ENCODE measurements around the gene GRID1. TPM values are rescaled to one million over a fixed set of nuclear protein-coding genes. Genes with fewer than 3 reads are reported as not detected.

The GRID1 gene
- total RNA-seq, 1 experiment from 2014 or later, result 5.6 TPM

GRCh38 chr10:86022906-86023305 is 343.7 kb downstream of the GRID1 start:
- H4K20me1 ChIP-seq (ENCODE audit: insufficient read depth), result no peaks in the 10 kb centered on the region
- H3K27me3 ChIP-seq (ENCODE audit: insufficient read depth, low read length), result no peaks in the 10 kb centered on the region
- H3K4me3 ChIP-seq (replicated peaks in 1 of 2; ENCODE audit: low read depth in 1 of 2, low read length in 2 of 2), result no peak overlapping the region
- H3K4me2 ChIP-seq (ENCODE audit: low read length), result no peak overlapping the region
- ATAC-seq (no peak), DNase-seq (ENCODE audit: low read depth, low spot score) (no peak)
- ChIA-PET POLR2A (no interaction called here), RAD21 (ENCODE audit: low non-redundant PET in 1 of 2, low total read pairs in 2 of 2, uncharacterized antibody in 2 of 2, unreplicated experiment in 2 of 2) (no interaction called here), CTCF (no interaction called here)
- TF ChIP-seq CEBPB (IDR thresholded peaks at IDR 0.05; ENCODE audit: low read depth), result no peak
- H3K27ac ChIP-seq (ENCODE audit: low read depth, low read length), result no peak overlapping the region
- H3K9ac ChIP-seq (ENCODE audit: low read length), result no peak overlapping the region
- H3K9me2 ChIP-seq (ENCODE audit: insufficient read depth), result no peaks in the 10 kb centered on the region
- no TSS peak for BruUV-seq (replicated peaks)
- no peaks in the 10 kb centered on the region for H3K9me3 ChIP-seq (ENCODE audit: control insufficient read depth in 1 of 2, insufficient read depth in 1 of 2, low read depth in 1 of 2, low read length in 2 of 2)
- no peaks in the 10 kb centered on the region for H3K4me1 ChIP-seq (ENCODE audit: control insufficient read depth in 1 of 2, insufficient read depth in 2 of 2, low read length in 2 of 2)
- no peaks in the 10 kb centered on the region for H3K36me3 ChIP-seq (ENCODE audit: control insufficient read depth in 1 of 2, insufficient read depth in 2 of 2, low read length in 2 of 2)
- intact Hi-C loops (cut with micrococcal nuclease), result no loop called here
- no peaks in the 10 kb centered on the region for H3K79me2 ChIP-seq (ENCODE audit: insufficient read depth, low read length)
- no peak overlapping the region for H2AFZ ChIP-seq (ENCODE audit: low read depth, low read length, poor library complexity, severe bottlenecking)

GRCh38 chr10:86020134-86020533 is 346.5 kb downstream of the GRID1 start:
- Histone ChIP-seq H3K9me3 (ENCODE audit: control insufficient read depth in 1 of 2, insufficient read depth in 1 of 2, low read depth in 1 of 2, low read length in 2 of 2) (no peaks in the 10 kb centered on the region), H2AFZ (ENCODE audit: low read depth, low read length, poor library complexity, severe bottlenecking) (no peak overlapping the region), H4K20me1 (ENCODE audit: insufficient read depth) (no peaks in the 10 kb centered on the region), H3K4me2 (ENCODE audit: low read length) (no peak overlapping the region), H3K27ac (ENCODE audit: low read depth, low read length) (no peak overlapping the region), H3K79me2 (ENCODE audit: insufficient read depth, low read length) (no peaks in the 10 kb centered on the region), H3K9me2 (ENCODE audit: insufficient read depth) (no peaks in the 10 kb centered on the region), H3K9ac (ENCODE audit: low read length) (no peak overlapping the region), H3K36me3 (ENCODE audit: control insufficient read depth in 1 of 2, insufficient read depth in 2 of 2, low read length in 2 of 2) (no peaks in the 10 kb centered on the region), H3K4me3 (replicated peaks in 1 of 2; ENCODE audit: low read depth in 1 of 2, low read length in 2 of 2) (no peak overlapping the region), H3K27me3 (ENCODE audit: insufficient read depth, low read length) (no peaks in the 10 kb centered on the region), H3K4me1 (ENCODE audit: control insufficient read depth in 1 of 2, insufficient read depth in 2 of 2, low read length in 2 of 2) (no peaks in the 10 kb centered on the region)
- RAD21 ChIA-PET (ENCODE audit: low non-redundant PET in 1 of 2, low total read pairs in 2 of 2, uncharacterized antibody in 2 of 2, unreplicated experiment in 2 of 2), result no interaction called here
- CTCF ChIA-PET, result no interaction called here
- DNase-seq (ENCODE audit: low read depth, low spot score) (no peak), ATAC-seq (no peak)
- POLR2A ChIA-PET, result no interaction called here
- intact Hi-C loops (cut with micrococcal nuclease), result no loop called here
- BruUV-seq (replicated peaks), result no TSS peak
- TF ChIP-seq SIN3A (IDR thresholded peaks at IDR 0.05; ENCODE audit: low read depth) (no peak), EGR1 (IDR thresholded peaks at IDR 0.05; ENCODE audit: low read depth) (no peak), EZH2 (IDR thresholded peaks at IDR 0.05) (no peak), CTCF (IDR thresholded peaks at IDR 0.05 in 2 of 3, conservative IDR thresholded peaks at IDR 0.05 in 1 of 3; ENCODE audit: borderline replicate concordance in 1 of 3, insufficient read depth in 1 of 3, low read depth in 2 of 3, low read length in 2 of 3) (no peak), ZFX (IDR thresholded peaks at IDR 0.05) (no peak), ATF3 (IDR thresholded peaks at IDR 0.05) (no peak), CEBPB (IDR thresholded peaks at IDR 0.05; ENCODE audit: low read depth) (no peak), POLR2AphosphoS5 (IDR thresholded peaks at IDR 0.05; ENCODE audit: low read depth, low read length) (no peak), SRF (IDR thresholded peaks at IDR 0.05; ENCODE audit: low read depth) (no peak), TCF7L2 (IDR thresholded peaks at IDR 0.05; ENCODE audit: borderline replicate concordance, extremely low read depth, insufficient read depth, insufficient read length) (no peak), SP1 (IDR thresholded peaks at IDR 0.05; ENCODE audit: low read depth) (no peak), JUND (IDR thresholded peaks at IDR 0.05) (no peak), RAD21 (IDR thresholded peaks at IDR 0.05; ENCODE audit: low read depth) (no peak), ZBTB33 (IDR thresholded peaks at IDR 0.05; ENCODE audit: extremely low read depth, insufficient replicate concordance, low read length) (no peak), MAX (IDR thresholded peaks at IDR 0.05) (no peak), FOSL1 (IDR thresholded peaks at IDR 0.05; ENCODE audit: low read depth) (no peak), CBX3 (IDR thresholded peaks at IDR 0.05; ENCODE audit: low read depth) (no peak)

Measured in HCT116 (cell line).